ENCODE results near the gene P2RY1. TPM values are rescaled to one million over a fixed set of nuclear protein-coding genes. Genes with fewer than 3 reads are reported as not detected.

Gene P2RY1
- total and polyA plus RNA-seq, 9 of the 15 experiments (the other 6 are each of a cell fraction or from before 2014, with no cell fraction given): 6.0 to 27.9 (median 18.4) TPM

DNA sequence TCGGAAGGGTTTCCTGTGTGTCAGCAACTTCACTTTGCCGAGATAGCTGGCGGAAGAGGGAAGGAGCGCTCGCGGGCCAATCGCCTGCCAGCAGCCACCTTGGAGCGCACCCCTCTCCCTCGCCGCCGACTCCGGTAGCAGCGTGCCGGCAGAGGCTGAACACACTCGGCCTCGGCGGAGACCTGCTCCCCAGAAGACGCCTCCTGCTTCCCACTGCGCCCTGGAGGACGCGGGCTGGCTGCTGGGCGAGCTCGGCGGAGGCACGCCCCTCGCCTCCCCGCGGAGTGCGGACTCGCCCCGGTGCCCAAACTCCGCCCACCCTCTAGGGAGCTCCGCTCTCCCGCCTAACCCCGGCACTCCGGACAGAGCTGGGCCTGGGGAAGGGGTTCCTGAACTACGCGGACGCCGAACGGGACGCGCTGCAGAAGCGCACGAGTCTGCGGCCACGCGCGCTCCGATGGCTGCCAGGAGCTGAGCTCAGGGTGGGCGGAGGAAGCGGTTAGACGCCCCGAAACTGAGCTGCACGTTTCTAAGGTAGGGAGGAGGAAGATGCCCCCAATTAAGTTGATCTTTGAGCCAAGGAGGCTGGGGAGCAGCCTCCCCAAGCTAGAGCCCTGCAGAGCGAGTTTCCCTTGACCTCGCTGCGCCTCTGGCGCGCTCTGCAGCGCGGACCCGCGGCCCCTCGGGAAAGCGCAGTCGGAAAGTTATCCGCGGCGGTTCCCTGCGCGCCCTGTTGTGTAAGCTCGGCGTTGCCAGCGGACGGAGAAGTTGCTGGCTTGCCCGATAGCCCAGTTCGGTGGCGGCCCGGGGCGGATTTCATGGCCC, at the start of gene P2RY1 (continued):
- TF ChIP-seq RB1 (IDR thresholded peaks at IDR 0.05; ENCODE audit: low read depth) (peak; percentile 59), ZNF146 (CRISPR knock-in tag; IDR thresholded peaks at IDR 0.05; ENCODE audit: unreplicated experiment) (no peak), FOXA3 (CRISPR knock-in tag; conservative IDR thresholded peaks at IDR 0.05 in 1 of 2, IDR thresholded peaks at IDR 0.05 in 1 of 2) (no peak), XRCC3 (IDR thresholded peaks at IDR 0.05) (no peak), ILF3 (IDR thresholded peaks at IDR 0.05; ENCODE audit: borderline replicate concordance) (no peak), HNRNPLL (IDR thresholded peaks at IDR 0.05; ENCODE audit: low read depth, low read length, poor library complexity, severe bottlenecking) (peak; percentile 95), E4F1 (CRISPR knock-in tag; IDR thresholded peaks at IDR 0.05; ENCODE audit: borderline replicate concordance) (no peak), TRIM25 (IDR thresholded peaks at IDR 0.05; ENCODE audit: borderline replicate concordance) (no peak), POLR3G (IDR thresholded peaks at IDR 0.05; ENCODE audit: extremely low read depth, insufficient read length, insufficient replicate concordance) (no peak), ZNF644 (tag; IDR thresholded peaks at IDR 0.05; ENCODE audit: low read depth) (0 out of 2 replicates have a peak, but pooled peaks have one; percentile 11), SLC30A9 (CRISPR knock-in tag; IDR thresholded peaks at IDR 0.05) (no peak), CBFA2T2 (conservative IDR thresholded peaks at IDR 0.05) (no peak), ZNF311 (CRISPR knock-in tag; IDR thresholded peaks at IDR 0.05) (no peak), ZNF75A (CRISPR knock-in tag; IDR thresholded peaks at IDR 0.05) (no peak), ZNF175 (CRISPR knock-in tag; IDR thresholded peaks at IDR 0.05; ENCODE audit: low read depth) (no peak), TGIF2 (CRISPR knock-in tag; IDR thresholded peaks at IDR 0.05) (0 out of 2 replicates have a peak, but pooled peaks have one; percentile 41), ZNF668 (CRISPR knock-in tag; IDR thresholded peaks at IDR 0.05) (no peak), RBM22 (IDR thresholded peaks at IDR 0.05; ENCODE audit: low read depth, low read length, poor library complexity, severe bottlenecking) (peak; percentile 71), TAF7 (tag; IDR thresholded peaks at IDR 0.05) (peak; percentile 54; the same call in 1 of the 2 replicates), KLF6 (CRISPR knock-in tag; IDR thresholded peaks at IDR 0.05; ENCODE audit: borderline replicate concordance) (no peak; the same call in 1 of the 2 replicates), PCBP1 (IDR thresholded peaks at IDR 0.05; ENCODE audit: low read depth, low read length, poor library complexity, severe bottlenecking) (peak; percentile 64), ZNF121 (CRISPR knock-in tag; conservative IDR thresholded peaks at IDR 0.05) (no peak)
- TF ChIP-seq, protein P1, sequence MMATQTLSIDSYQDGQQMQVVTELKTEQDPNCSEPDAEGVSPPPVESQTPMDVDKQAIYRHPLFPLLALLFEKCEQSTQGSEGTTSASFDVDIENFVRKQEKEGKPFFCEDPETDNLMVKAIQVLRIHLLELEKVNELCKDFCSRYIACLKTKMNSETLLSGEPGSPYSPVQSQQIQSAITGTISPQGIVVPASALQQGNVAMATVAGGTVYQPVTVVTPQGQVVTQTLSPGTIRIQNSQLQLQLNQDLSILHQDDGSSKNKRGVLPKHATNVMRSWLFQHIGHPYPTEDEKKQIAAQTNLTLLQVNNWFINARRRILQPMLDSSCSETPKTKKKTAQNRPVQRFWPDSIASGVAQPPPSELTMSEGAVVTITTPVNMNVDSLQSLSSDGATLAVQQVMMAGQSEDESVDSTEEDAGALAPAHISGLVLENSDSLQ (IDR thresholded peaks at IDR 0.05): 0 out of 2 replicates have a peak, but pooled peaks have one; percentile 2
